C4-2B (cell line): ENCODE results near the gene RIT2.

Source experiments
- ZFX ChIP-seq: fragments of 450-650 bp; IDR thresholded peaks from 2 replicates; pipeline ENCODE4 v1.6.1; 2017
- TF ChIP-seq, protein P1 (sequence below): fragments of 450-650 bp; conservative IDR thresholded peaks from 2 replicates; pipeline ENCODE4 v1.5.1; 2017; ENCODE audit warnings: mild to moderate bottlenecking

DNA sequence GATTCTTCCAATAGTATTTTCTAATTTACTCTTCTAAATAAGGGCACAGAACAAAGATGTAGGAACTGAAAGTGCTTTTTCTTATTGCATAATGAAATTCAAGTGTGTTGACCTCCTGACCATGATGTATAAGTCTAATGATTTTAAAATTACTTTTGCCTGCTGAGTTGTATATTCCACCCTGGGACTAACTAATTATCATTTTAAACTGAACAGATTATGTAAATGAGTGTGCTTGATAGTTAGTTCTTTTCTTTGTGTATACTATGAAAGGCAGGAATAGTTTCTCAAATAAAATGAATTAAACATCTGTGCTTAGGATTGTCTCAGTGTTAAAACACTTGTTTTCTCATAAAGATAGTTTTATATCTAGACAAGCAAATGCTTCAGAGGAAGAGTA lies 284.5 kb downstream of the RIT2 start:
- TF ChIP-seq, protein P1, sequence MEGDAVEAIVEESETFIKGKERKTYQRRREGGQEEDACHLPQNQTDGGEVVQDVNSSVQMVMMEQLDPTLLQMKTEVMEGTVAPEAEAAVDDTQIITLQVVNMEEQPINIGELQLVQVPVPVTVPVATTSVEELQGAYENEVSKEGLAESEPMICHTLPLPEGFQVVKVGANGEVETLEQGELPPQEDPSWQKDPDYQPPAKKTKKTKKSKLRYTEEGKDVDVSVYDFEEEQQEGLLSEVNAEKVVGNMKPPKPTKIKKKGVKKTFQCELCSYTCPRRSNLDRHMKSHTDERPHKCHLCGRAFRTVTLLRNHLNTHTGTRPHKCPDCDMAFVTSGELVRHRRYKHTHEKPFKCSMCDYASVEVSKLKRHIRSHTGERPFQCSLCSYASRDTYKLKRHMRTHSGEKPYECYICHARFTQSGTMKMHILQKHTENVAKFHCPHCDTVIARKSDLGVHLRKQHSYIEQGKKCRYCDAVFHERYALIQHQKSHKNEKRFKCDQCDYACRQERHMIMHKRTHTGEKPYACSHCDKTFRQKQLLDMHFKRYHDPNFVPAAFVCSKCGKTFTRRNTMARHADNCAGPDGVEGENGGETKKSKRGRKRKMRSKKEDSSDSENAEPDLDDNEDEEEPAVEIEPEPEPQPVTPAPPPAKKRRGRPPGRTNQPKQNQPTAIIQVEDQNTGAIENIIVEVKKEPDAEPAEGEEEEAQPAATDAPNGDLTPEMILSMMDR, result no peak
- no peak for TF ChIP-seq ZFX
